ENCODE measurements around the gene ZNHIT6.
"Not testable (repeated sequence)": the region's sequence is repeated elsewhere in the genome, so short reads cannot be mapped to it uniquely, and the experiment has no call there.

ZNHIT6 gene

DNA sequence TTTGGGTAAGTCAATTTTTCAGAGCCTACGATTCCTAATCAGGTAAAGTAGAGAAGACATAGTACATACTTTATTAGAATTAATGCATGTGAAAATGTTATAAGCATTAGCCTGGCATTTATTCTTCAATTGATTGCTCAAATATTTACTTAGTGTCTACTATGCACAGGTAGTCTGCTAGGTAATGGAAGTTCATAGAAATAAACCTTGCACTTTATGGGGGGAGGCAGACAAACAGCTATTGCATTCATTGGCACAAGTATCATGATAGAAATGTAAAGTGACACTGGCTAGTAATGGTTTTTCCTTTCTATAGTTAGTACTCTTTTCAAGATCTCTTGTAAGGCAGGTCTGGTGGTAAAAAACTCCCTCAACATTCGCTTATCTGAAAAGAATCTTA, 44.9 kb downstream of the ZNHIT6 start:
- DNase-seq, result no peak

- DNase-seq, result no peak
Measured at GRCh38 chr1:85661767-85662166, 46.5 kb downstream of the ZNHIT6 start.

DNA sequence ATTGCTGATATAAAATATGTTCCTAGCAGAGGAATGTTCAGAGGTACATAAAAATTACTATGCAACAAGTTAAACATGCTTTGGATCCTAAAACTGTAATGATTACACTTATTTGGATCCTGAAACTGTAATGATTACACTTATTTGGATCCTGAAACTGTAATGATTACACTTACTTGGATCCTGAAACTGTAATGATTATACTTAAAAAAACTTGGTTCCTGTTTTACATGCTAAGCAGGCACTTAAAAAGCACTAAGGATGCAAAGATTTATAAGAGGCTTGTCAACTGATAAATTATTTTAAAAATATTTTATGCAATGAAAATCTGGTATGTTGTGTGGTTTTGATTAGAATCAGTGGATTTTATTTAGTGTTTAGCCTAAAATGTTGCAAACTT, 47.7 kb downstream of the ZNHIT6 start:
- no peak for DNase-seq

DNA sequence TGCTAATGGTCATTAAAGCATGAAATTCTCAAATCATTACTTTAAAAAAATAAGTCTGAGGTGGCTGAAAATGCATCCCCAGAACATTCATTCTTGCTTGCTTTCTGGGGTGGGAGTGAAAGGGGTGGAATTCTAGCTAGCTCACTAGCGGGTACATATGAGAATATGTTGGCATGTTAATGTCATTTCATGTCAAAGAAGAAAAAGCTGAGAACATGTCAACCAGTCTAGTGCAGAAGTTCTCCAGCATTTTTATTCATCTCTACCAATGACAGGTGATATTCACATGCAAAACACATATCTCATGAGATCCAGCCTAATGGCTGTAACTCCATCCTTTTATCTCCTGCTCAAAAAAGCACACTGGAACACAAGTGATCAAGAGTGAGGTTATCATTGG, 49.1 kb downstream of the ZNHIT6 start:
- no peak for DNase-seq

DNA sequence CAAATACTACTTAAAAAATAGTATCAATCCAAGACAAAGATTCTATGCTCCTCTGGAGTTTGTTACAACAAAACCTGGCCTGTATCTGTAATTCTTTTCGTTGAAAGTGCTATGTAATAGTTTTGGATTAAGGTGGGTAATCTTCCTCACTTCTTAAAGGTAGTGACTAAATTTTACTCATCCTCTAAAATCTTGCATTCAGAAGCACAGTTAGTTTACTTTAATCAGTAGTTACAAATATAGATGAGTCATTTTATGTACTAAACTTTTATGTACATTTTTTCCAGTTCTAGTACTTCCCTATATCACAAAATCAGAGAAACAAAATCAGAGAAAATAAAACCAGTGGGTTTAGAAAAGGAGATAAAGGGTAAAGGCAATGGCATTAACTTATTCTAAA, 51.3 kb downstream of the ZNHIT6 start:
- DNase-seq, result no peak

- no peak for DNase-seq
Measured at GRCh38 chr1:85656256-85656655, 52.0 kb downstream of the ZNHIT6 start.

DNA sequence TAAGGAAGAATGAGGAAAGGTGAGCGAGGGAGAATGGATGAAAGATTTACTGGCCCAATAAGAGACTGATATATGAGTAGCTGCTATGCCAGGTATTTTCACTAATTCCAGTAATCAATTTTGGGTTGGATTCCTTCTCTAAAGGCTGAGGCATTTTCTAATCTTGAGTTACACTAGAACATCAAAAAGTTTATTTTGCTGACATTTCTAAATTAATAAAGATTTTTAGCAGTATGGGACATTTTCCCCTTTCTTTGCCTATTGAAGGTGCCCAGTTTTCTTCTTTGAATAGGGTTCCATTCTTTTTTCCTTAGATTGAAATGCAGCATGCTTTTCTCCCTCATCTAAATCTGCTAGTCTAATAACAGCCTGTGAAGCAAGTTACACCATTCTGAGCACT, 52.9 kb downstream of the ZNHIT6 start:
- no peak for DNase-seq

DNA sequence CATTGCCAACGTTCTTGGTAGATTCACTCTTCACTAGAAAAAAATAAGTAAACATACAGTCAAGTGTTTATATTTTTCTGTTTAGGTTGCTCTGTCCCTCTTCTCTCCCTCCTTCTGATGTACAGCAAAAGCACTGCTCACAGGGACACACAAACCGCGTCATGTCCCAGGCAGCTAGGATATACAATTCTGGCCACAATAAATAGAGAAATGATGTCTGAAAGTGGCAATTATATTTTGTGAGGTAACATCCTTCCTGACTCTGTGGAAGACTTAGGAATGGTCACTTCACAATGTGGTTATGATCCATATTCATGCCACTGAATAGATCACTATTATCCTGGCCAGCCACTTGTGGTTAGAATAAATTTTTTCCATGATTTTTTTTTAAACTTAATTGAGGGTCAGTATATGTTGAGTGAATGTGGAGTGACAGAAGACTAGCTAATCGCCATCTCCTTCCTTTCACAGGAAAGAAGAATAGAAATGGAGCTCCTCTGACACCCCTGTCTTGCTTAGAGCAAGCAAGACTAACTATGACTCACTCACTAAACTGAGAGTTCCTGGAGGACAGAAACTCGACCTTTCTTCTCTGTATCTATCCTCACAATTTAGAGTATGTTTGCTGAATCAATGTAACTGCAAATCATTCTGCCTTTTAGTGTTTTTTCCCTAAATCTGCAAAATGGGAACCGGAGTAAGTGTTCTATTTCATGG, 54.0 kb downstream of the ZNHIT6 start:
- DNase-seq, result no peak

DNA sequence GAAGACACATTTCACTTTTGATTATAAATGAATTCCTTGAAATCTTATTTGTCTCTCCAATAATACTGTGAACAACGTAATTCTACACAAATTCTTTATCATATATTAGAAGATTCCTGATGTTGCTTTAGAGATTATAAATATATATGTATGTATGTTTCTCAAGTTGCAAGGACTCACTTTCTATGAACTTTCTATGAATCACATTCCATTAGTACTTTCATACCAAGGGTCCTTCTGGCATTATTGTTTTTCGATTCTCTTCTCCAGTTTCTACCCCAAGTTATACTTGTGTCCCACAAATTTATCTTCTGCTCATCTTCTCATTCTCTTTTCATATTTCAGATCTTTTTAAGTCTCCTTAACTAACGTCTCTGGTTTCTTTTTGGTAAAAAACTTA, 55.9 kb downstream of the ZNHIT6 start:
- no peak for DNase-seq

DNA sequence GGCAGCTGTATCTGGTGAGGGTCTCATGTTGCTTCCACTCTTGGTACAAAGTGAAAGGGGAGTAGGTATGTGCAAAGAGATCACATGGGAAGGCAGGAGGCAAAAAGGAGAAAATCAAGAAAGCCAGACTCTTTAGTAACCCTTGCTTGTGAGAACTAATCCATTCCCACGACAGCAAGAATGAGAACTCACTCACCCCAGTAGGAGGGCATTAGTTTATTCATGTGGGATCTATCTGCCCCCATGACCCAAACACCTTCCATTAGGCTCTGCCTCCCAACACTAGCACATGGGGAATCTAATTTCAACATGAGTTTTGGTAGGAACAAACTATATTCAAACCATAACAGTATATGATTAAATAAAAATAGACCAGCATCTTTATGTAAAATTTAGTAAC, 57.6 kb downstream of the ZNHIT6 start:
- no peak for DNase-seq

- no peak for DNase-seq
Measured at GRCh38 chr1:85649591-85649990, 58.6 kb downstream of the ZNHIT6 start.

GRCh38 chr1:85641598-85642556, 66.4 kb downstream of the ZNHIT6 start:
- DNase-seq, result not testable (repeated sequence)

GRCh38 chr1:85639920-85640319, 68.3 kb downstream of the ZNHIT6 start:
- DNase-seq, result not testable (repeated sequence)

DNA sequence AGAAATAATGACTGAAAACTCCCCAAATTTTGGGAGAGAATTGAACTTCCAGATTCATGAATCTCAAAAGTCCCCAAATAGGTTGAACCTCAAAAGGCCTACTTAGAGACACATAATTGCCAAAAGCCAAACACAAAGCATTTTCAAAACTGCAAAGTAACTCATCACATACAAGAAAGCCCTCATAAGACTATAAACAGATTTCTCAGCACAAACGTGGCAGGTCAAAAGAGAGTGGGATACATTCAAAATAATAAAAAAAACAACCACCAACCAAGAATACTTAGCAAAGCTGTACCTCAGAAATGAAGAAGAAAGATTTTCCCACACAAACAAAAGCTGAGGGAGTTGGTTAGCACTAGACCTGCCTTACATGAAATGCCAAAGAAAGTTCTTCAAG, 69.8 kb downstream of the ZNHIT6 start:
- no peak for DNase-seq

- no peak for DNase-seq
Measured at GRCh38 chr1:85630493-85630892, 77.7 kb downstream of the ZNHIT6 start.

DNA sequence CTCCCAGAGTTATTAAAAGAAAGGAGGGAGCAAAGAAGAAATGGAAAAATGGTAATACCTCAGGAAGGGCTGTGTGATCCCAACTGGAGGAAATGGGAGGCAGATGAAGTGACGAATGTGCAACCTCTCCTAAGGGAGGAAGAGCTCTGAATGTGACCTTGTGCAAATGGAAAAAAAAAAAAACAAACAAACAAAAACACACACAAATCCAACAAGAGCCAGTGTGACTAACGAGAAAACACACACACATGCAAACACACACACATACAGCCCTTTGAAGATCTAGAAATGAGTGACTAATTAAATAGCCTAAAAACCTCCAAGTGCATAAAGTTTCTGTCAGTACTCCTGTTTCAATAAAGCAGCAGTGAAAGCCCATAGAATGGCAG, 78.7 kb downstream of the ZNHIT6 start:
- no peak for DNase-seq

GRCh38 chr1:85628791-85629531, 79.3 kb downstream of the ZNHIT6 start:
- DNase-seq, result no peak

DNA sequence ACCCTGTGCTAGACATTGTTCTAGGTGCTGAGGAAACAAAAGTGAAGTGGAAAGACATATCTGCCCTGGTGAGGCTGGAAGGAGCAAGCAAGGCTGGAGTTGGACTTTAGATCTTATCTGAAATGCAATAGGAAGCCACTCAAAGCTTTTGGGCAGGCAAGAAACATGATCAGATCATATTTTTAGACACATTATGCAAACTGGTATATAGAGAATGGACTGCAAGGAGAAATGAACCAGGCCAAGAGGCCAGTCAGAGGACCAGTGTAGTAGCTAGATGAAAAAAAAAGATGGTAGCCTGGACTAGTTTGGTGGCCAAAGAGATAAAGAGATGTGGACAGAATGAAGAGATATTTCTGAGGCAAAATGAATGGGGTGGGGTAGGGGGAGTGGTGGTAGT, 81.4 kb downstream of the ZNHIT6 start:
- no peak for DNase-seq

DNA sequence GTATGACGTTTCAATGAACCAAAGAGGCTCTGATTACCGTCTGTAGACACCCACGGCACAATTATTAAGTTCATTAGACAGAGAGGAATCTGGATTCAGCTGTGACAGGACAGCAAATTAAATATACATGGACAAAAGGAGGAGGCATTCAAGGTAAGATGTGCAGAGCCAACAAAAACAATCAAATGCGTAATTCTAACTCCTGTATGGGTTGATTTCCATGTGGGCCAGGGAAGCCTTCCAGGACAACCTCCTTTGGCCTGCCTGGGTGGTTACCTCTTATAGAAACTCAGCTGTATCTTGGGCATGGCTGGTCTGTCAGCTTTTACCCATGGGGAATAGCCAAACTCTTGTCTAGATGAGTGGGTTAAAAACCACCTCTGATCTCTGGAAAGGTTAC, 83.9 kb downstream of the ZNHIT6 start:
- no peak for DNase-seq

- DNase-seq, result no peak
Measured at GRCh38 chr1:85623061-85623471, 85.2 kb downstream of the ZNHIT6 start.

DNA sequence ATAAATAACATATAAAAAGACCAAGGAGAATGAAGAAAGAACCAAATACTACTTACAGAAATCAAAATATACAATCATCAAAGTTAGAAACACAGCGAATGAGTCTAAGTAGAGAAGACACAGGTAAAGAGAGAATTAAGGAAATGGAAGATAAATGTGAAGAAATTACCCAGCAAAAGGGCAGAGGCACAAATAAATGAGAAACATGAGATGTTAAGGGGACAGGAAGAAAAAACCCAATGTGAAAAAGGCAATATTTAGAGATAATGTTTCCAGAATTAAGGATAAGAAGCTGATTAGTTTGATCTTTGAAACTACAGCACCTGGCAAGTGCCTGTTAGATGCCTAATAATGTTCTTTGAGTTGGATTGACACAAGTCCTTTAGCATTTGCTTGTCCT, 86.8 kb downstream of the ZNHIT6 start:
- no peak for DNase-seq

DNA sequence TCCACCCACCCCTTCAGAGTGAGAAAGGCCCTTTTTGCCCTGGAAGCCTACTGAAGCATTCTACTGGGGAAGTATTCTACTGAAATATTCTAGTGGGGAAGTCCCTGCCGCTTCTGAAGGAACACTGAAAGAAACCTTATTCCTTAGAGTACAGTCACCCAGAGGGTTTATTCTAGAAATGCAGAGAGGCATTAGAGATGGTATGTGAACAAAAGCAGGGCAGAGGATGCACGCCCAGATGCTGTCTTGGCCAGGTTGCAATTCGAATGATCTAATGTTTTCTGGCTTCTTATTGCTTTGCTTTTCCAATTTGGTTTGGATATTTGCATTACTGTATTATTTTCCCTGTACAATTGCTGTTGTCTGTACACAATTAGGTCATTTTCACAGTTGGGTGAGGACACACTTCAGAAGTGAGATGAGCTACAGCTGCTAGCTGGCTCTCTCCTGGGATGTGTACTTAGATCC, 90.6 kb downstream of the ZNHIT6 start:
- DNase-seq, result no peak

DNA sequence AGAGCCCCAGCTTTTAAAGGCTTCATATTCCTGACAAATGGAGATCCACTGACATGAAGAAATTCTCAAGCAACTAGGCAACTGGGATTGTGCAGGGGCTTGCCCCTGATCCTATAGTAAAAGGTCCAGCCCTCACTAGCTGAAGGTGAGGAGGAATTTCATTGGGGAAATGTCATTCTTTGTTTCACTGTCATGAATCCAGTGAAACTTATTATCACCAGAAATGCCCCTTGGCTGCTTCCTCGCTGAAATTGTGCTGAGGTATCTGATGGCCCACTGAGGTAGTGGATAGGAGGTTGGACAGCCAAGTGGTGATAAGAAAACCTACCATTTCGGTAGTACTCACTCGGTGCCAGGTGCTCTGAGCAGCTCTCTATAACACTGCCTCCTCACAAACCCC, 91.5 kb downstream of the ZNHIT6 start:
- no peak for DNase-seq

- no peak for DNase-seq
Measured at GRCh38 chr1:85616364-85616705, 91.9 kb downstream of the ZNHIT6 start.
